HepG2 (cell line): ENCODE measurements around the gene CELSR2. TPM values are rescaled to one million over a fixed set of nuclear protein-coding genes. Genes with fewer than 3 reads are reported as not detected.

Experiments used
- ATRX ChIP-seq: sonication (generic); formaldehyde crosslinking; IDR thresholded peaks from 2 replicates; pipeline ENCODE4 v1.4.0; 2020; ENCODE audit warnings: missing genetic modification reagents, borderline replicate concordance
- ESRRA ChIP-seq: sonication (generic); formaldehyde crosslinking; IDR thresholded peaks from 2 replicates; pipeline ENCODE4 v1.5.1; 2020; ENCODE audit warnings: mild to moderate bottlenecking, low read depth, missing genetic modification reagents
- ETS1 ChIP-seq: sonication (generic); formaldehyde crosslinking; IDR thresholded peaks from 2 replicates; pipeline ENCODE4 v1.4.0; 2020; ENCODE audit warnings: missing genetic modification reagents
- HIC2 ChIP-seq: sonication (generic); formaldehyde crosslinking; IDR thresholded peaks from 2 replicates; pipeline ENCODE4 v1.9.0; 2022; ENCODE audit warnings: low read depth, missing genetic modification reagents
- HOXA5 ChIP-seq: sonication (generic); formaldehyde crosslinking; IDR thresholded peaks from 2 replicates; pipeline ENCODE4 v1.4.0; 2020; ENCODE audit warnings: missing genetic modification reagents
- LRRFIP1 ChIP-seq: sonication (generic); formaldehyde crosslinking; conservative IDR thresholded peaks from 2 replicates; pipeline ENCODE4 v1.4.0; 2020; ENCODE audit warnings: missing genetic modification reagents
- PATZ1 ChIP-seq: sonication (generic); formaldehyde crosslinking; IDR thresholded peaks from 2 replicates; pipeline ENCODE4 v1.4.0; 2020; ENCODE audit warnings: missing genetic modification reagents
- PBX2 ChIP-seq: IDR thresholded peaks from 2 replicates; pipeline ENCODE4 v1.6.1; 2016; ENCODE audit warnings: control low read depth
- SNRNP70 ChIP-seq: fragments of 200-400 bp; formaldehyde crosslinking; IDR thresholded peaks from 2 replicates; pipeline ENCODE4 v1.6.1; 2017; ENCODE audit warnings: mild to moderate bottlenecking, low read depth, low read length, moderate library complexity
- ZFAT ChIP-seq: sonication (generic); formaldehyde crosslinking; conservative IDR thresholded peaks from 2 replicates; pipeline ENCODE4 v1.8.1; 2023; ENCODE audit warnings: missing genetic modification reagents, inconsistent platforms
- ZFP1 ChIP-seq: IDR thresholded peaks from 2 replicates; pipeline ENCODE4 v1.6.1; 2016
- ZNF143 ChIP-seq: sonication (generic); formaldehyde crosslinking; IDR thresholded peaks from 2 replicates; pipeline ENCODE4 v1.4.0; 2020; ENCODE audit warnings: missing genetic modification reagents
- ZNF280D ChIP-seq: sonication (generic); formaldehyde crosslinking; IDR thresholded peaks from 2 replicates; pipeline ENCODE4 v1.5.1; 2020; ENCODE audit warnings: mild to moderate bottlenecking, missing genetic modification reagents
- ZNF30 ChIP-seq: sonication (generic); formaldehyde crosslinking; IDR thresholded peaks from 2 replicates; pipeline ENCODE4 v1.5.0; 2020; ENCODE audit warnings: mild to moderate bottlenecking, missing genetic modification reagents
- ZNF543 ChIP-seq: sonication (generic); formaldehyde crosslinking; IDR thresholded peaks from 2 replicates; pipeline ENCODE4 v1.4.0; 2020; ENCODE audit warnings: mild to moderate bottlenecking, missing genetic modification reagents
- ZNF781 ChIP-seq: sonication (generic); formaldehyde crosslinking; IDR thresholded peaks from 2 replicates; pipeline ENCODE4 v1.5.1; 2020; ENCODE audit warnings: borderline replicate concordance, mild to moderate bottlenecking, missing genetic modification reagents; ENCODE audit errors: not compliant biosample characterization
- polyA plus RNA-seq, 8 experiments: library from polyadenylated mRNA; depleted of rRNA in 3 of 8; stranded (reverse) in 7 of 8; unstranded in 1 of 8; fragments of >200 nt; fragmentation: Illumina TruSeq in 4 of 8; extraction: Trizol in 4 of 8; gene quantifications; 2 replicates each; pipeline versions ENCODE4 v1.2.1 to v1.2.3, GENCODE V29; 2011 to 2016; ENCODE audit warnings: low read depth in 4 of 8, missing spikeins in 1 of 8, mixed read lengths in 1 of 8; ENCODE audit not compliant: insufficient read depth in 1 of 8
- total RNA-seq, 5 experiments: library from RNA; depleted of rRNA; stranded (reverse); fragments of >200 nt; fragmentation: Illumina TruSeq; extraction: Trizol; gene quantifications; 2 replicates each; pipeline ENCODE4 v1.2.3, GENCODE V29; 2016; ENCODE audit warnings: low read depth in 1 of 5

Gene CELSR2
- total and polyA plus RNA-seq, 2 of the 13 experiments (the other 11 are each of a cell fraction or from before 2014, with no cell fraction given) = 4.0 to 6.6 TPM

- TF ChIP-seq LRRFIP1 (CRISPR knock-in tag) = no peak
- TF ChIP-seq ZNF30 = no peak
- no peak for TF ChIP-seq ESRRA (CRISPR knock-in tag)
- TF ChIP-seq ZNF543 (CRISPR knock-in tag) = 0 out of 2 replicates have a peak, but pooled peaks have one; percentile 34
- peak; percentile 54; the same call in 1 of the 2 replicates for TF ChIP-seq HOXA5 (CRISPR knock-in tag)
- TF ChIP-seq HIC2 (CRISPR knock-in tag) = peak; percentile 78
- TF ChIP-seq SNRNP70 = no peak
- TF ChIP-seq ZFAT = no peak
- TF ChIP-seq ZNF280D (CRISPR knock-in tag) = no peak
- peak; percentile 95 for TF ChIP-seq PATZ1
- TF ChIP-seq ETS1 = no peak
- no peak for TF ChIP-seq ATRX
- TF ChIP-seq PBX2 (CRISPR knock-in tag) = no peak
- TF ChIP-seq ZNF781 (CRISPR knock-in tag) = no peak
- no peak for TF ChIP-seq ZNF143 (CRISPR knock-in tag)
- TF ChIP-seq ZFP1 (CRISPR knock-in tag) = no peak
These were observed 25.5 kb downstream of the CELSR2 start (continued) for GRCh38 chr1:109274533-109275476.
